GM21825 (cell line): Measurements from ENCODE around the gene DNAH17.

Source experiments
- ATAC-seq: cut with Tn5 transposase; IDR thresholded peaks from one replicate; pipeline ENCODE4 v1.9.1; 2021; ENCODE audit warnings: mild to moderate bottlenecking, moderate library complexity; ENCODE audit not compliant: unreplicated experiment

The DNAH17 gene

GRCh38 chr17:78577296-78577695, at the start of gene DNAH17:
Gene DNAH17 (minus strand): TSS chr17:78577396. CDS start chr17:78575057, 2,339 bp downstream.
- ATAC-seq: no peak

DNA sequence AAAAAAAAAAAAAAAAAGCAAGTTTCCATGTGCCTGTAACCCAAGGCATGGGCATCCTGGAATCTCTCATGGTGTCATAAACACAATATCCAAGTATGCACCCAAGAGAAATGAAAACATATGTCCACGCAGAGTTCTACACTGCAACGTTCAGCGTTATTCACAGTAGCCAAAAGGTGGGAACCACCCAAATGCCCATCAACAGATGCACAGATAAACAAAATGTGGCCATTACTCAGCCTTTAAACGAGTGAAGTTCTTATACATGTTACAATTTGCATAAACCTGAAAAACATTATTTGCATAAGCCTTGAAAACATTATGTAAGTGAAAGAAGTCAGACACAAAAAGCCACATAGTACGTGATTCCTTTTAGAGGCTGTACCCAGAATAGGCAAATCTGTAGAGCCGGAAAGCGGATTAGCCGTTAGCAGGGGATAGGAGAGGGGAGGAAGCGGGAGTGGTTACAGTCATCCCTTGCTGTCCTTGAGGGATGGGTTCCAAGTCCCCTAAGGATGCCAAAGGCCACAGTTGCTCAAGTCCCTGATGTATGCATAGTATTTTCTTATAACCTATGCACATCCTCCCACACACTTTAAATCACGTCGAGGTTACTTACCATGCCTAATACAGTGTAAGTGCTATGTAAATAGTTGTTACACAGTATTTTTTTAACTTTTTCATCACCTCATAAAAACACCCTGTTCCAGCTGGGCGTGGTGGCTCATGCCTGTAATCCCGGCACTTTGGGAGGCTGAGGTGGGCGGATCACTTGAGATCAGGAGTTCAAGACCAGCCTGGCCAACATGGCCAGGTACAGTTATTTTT, 47.3 kb upstream of the DNAH17 start:
- ATAC-seq: no peak

GRCh38 chr17:78623541-78623940, 46.3 kb upstream of the DNAH17 start:
- ATAC-seq: no peak

DNA sequence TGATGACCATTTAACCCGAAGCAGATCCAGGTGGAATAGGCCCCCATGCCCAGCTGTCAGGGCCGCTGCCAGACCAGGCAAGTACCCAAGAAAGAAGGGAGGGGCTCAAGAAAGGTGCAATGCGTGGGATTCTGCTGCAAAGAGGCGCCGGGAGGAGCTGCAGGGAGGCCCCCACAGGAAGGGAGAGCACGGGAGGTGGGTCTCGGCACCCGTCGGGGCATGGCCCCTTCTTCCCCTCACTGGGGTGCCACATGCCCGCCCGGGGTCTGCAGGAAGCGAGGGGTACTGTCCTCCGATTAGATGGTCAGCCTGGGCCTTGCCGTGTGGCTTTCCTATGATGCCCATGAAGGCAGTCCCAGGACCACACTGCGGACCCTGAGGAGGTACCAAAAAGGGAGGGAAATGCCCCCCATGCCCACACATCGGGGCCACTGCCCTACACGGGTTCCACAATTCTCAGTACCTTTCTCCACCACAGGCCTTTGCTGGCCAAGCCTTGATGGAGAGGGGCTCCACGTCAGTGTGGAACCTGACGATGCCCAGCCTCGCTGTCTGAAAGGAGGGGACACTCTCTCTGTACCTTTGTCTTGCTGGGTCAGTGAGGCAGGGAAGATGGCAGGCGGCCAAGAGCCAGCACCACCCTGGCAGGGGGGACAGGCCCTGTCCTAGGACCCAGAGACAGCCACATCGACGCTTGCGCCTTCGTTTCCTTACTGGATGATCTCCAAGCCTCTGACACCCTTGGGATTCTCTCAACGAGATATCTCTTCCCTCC, 45.5 kb upstream of the DNAH17 start:
- no peak for ATAC-seq

- no peak for ATAC-seq
These were observed 44.7 kb upstream of the DNAH17 start for GRCh38 chr17:78621720-78622490.

GRCh38 chr17:78620099-78620498, 42.9 kb upstream of the DNAH17 start:
- no peak for ATAC-seq

DNA sequence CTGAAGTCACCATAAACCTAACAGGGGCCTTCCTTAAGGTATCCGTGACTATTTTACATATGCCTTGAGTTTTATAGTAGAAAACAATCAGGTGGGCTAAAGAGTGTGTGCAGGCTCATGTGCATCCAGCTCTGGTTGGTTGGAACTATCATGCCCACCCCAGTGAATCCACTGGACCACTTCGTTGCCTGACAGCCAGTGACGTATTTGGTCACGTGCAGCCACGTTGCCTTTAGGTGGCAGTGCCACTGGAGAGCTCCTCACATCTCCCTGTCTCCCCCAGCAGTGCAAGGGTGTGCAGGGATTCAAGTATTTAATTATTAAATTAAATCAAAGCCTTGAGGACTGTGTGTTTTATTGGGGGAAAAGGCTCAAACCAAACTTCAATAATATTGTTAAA, 42.1 kb upstream of the DNAH17 start:
- ATAC-seq: no peak

DNA sequence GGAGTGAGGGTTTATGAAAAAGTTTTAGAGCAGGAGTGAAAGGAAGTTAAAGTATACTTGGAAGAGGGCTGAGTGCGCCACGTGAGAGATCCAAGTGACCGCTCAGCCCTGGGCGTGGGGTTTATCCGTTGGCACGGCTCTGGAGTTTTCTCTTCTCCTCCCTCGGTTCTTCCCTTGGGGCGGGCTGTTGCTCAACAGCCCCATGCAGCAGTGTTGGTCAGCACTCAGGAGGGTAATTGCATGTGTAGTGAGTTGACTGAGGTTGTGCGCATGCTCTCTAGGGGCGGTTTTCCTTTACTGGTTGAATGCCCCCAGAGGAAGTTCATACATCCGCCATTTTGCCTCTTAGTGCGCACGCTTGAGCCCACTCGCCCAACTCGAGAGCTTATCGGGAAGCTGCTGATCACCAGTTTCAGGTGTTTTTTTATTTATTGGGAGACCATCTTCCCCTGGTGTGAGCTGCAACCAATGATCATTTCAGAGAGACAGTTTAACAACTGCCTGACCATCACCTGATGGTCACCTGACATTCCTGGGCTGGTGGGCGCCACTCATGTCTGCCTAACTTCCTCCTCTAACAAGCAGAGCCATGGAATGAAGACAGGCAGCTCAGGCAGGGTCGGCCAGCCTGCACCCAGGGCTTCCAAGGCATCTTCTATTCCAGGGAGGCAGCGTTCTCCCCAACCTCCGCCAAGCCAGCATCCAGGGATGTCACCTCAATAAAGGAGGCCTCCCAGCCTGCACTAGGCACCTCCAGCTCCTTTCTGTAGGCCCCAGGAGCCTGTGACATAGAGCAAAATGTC, 41.3 kb upstream of the DNAH17 start:
- no peak for ATAC-seq

- ATAC-seq: no peak
These were observed 40.4 kb upstream of the DNAH17 start for GRCh38 chr17:78617511-78618061.

GRCh38 chr17:78616946-78617345, 39.8 kb upstream of the DNAH17 start:
- no peak for ATAC-seq

- no peak for ATAC-seq
These were observed 38.4 kb upstream of the DNAH17 start for GRCh38 chr17:78615631-78616030.

GRCh38 chr17:78613416-78613815, 36.2 kb upstream of the DNAH17 start:
- ATAC-seq: no peak

GRCh38 chr17:78611607-78612006, 34.4 kb upstream of the DNAH17 start:
- no peak for ATAC-seq

DNA sequence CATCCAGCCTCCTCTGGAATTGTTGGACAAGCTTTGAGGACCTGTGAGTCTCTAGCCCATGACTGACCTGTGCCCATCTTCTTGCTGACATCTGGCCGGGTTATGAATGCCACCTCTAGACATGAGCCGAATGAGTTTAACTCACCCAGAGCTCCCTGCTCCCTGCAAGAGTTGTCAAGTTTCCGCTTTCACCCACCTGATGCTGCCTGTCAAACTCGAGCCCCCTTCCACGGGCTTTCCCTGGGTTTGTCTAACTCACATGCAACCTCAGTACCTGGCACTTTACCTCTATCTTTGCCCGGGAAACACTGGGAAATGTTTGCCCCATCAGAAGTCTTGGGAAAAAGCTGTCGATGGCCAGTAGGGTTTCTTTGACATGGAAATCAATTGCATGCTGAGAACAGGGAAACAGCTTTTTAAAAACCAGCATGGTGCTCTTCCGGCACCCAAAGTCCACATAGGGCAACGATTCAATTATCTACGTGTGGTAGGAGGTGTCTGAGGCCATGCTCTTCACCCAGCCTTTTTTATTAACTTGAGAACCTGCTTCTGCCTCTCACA, 33.8 kb upstream of the DNAH17 start:
- no peak for ATAC-seq

DNA sequence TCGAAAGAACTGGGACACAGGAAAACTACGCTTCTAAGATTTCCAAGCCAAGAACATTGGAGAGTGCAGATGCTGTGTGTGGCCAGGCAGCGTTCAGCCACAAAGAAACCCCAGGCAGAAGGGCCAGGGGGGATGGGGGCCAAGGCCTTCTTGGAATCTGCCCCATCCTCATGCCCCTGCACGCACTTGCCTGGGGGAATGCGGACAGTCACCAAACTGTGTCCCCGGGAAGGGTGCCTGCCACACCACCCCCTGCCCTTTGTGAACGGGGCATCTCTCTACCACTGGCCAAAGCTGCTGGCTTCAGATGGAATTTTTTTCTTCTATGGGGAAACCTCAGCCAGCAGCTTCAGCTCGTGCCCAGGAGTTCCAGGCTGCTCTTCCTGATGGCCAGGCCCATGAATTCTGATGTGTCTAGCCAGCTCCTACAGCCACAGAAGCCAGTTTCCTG, 32.0 kb upstream of the DNAH17 start:
- ATAC-seq: no peak

GRCh38 chr17:78608804-78609186, 31.6 kb upstream of the DNAH17 start:
- ATAC-seq: no peak

DNA sequence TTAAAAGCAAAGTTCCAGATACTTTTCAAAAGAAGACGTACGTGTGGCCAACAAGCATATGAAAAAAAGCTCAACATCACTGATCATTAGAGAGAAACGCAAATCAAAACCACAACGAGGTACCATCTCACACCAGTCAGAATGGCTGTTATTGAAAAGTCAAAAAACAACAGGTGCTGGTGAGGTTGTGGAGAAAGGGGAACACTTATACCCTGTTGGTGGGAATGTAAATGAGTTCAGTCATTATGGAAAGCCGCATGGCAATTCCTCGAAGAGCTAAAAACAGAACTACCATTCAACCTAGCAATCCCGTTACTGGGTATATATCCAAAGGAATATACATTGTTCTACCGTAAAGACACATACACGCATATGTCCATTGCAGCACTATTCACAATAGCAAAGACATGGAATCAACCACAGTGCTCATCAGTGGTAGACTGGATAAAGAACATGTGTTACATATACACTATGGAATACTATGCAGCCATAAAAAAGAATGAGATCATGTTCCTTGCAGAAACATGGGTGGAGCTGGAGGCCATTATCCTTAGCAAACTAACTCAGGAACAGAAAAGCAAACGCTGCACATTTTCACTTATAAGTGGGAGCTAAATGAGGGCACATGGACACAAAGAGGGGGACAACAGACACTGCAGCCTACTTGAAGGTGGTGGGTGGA, 31.1 kb upstream of the DNAH17 start:
- no peak for ATAC-seq

GRCh38 chr17:78607038-78607437, 29.8 kb upstream of the DNAH17 start:
- no peak for ATAC-seq

GRCh38 chr17:78605886-78606285, 28.7 kb upstream of the DNAH17 start:
- ATAC-seq: no peak
